PC-9 (cell line): Measurements from ENCODE around the gene STC2. TPM values are rescaled to one million over a fixed set of nuclear protein-coding genes. Genes with fewer than 3 reads are reported as not detected.

Experiments used
- BruUV-seq: library from RNA; stranded (reverse); fragments of 400-500 nt; replicated peaks from 2 replicates; lab custom pipeline; 2021; lab: Mats Ljungman, UMichigan
- CTCF ChIA-PET: fragments of 300-600 bp; sonication (Branson Sonifier 250); formaldehyde crosslinking; loops from one replicate; lab custom pipeline; 2022; ENCODE audit warnings: antibody characterized with exemption; lab: Charles Lee
- POLR2A ChIA-PET: fragments of 300-600 bp; sonication (Branson Sonifier 250); formaldehyde crosslinking; loops from one replicate; lab custom pipeline; 2022; ENCODE audit warnings: antibody characterized with exemption; ENCODE audit not compliant: unreplicated experiment; lab: Charles Lee
- DNase-seq, 2 experiments: peaks; one replicate each; pipeline versions ENCODE4 v3.0.0 to v3.0.0-alpha.2; 2015 to 2022; ENCODE audit warnings: mixed read lengths in 1 of 2
- H2AFZ ChIP-seq: fragments of 200-600 bp; sonication (generic); 2 replicates; pipeline ENCODE4 v1.8.1; 2017; ENCODE audit warnings: antibody characterized with exemption
- H3F3A ChIP-seq: fragments of 200-600 bp; sonication (generic); 2 replicates; pipeline ENCODE4 v1.8.1; 2017; ENCODE audit warnings: antibody characterized with exemption, mild to moderate bottlenecking, low read depth; ENCODE audit not compliant: insufficient read depth
- H3K27ac ChIP-seq: fragments of 200-600 bp; sonication (generic); 2 replicates; pipeline ENCODE4 v1.6.1; 2016; ENCODE audit warnings: mixed run types
- H3K27me3 ChIP-seq: fragments of 200-600 bp; sonication (generic); 2 replicates; pipeline ENCODE4 v1.6.1; 2016; ENCODE audit warnings: low read depth, mixed run types; ENCODE audit not compliant: insufficient read depth
- H3K36me3 ChIP-seq: fragments of 200-600 bp; sonication (generic); 2 replicates; pipeline ENCODE4 v1.6.1; 2016; ENCODE audit warnings: low read depth, mixed run types
- H3K4me1 ChIP-seq: fragments of 200-600 bp; sonication (generic); replicated peaks from 2 replicates; pipeline ENCODE4 v1.6.1; 2016; ENCODE audit warnings: mixed run types; ENCODE audit not compliant: insufficient read depth
- H3K4me2 ChIP-seq: fragments of 200-600 bp; sonication (generic); 2 replicates; pipeline ENCODE4 v1.6.1; 2017; ENCODE audit warnings: mixed run types
- H3K4me3 ChIP-seq: fragments of 200-600 bp; sonication (generic); 2 replicates; pipeline ENCODE4 v1.6.1; 2016; ENCODE audit warnings: mixed run types
- H3K79me2 ChIP-seq: fragments of 200-600 bp; sonication (generic); 2 replicates; pipeline ENCODE4 v1.6.1; 2017; ENCODE audit warnings: low read depth, mixed run types
- H3K9me2 ChIP-seq: fragments of 200-600 bp; sonication (generic); 2 replicates; pipeline ENCODE4 v1.8.1; 2017; ENCODE audit warnings: mild to moderate bottlenecking; ENCODE audit not compliant: insufficient read depth
- H3K9me3 ChIP-seq: fragments of 200-600 bp; sonication (generic); 2 replicates; pipeline ENCODE4 v1.8.1; 2016; ENCODE audit warnings: low read depth; ENCODE audit not compliant: insufficient read depth
- H4K20me1 ChIP-seq: fragments of 200-600 bp; sonication (generic); 2 replicates; pipeline ENCODE4 v1.8.1; 2017; ENCODE audit not compliant: insufficient read depth
- EZH2 ChIP-seq: fragments of 200-600 bp; sonication (generic); IDR thresholded peaks from 2 replicates; pipeline ENCODE4 v1.8.0; 2017; ENCODE audit warnings: antibody characterized with exemption, low read depth
- intact Hi-C: fragments of 100-400 bp; cut with micrococcal nuclease; formaldehyde crosslinking; loops from one replicate; pipeline ENCODE4 v1.10.0; 2022; ENCODE audit not compliant: unreplicated experiment
- total RNA-seq: library from RNA; stranded (reverse); gene quantifications from 2 replicates; pipeline ENCODE4 v1.2.3, GENCODE V29; 2021
- TF ChIP-seq, protein P1 (sequence below): fragments of 200-600 bp; sonication (generic); conservative IDR thresholded peaks from 2 replicates; pipeline ENCODE4 v1.6.1; 2017; ENCODE audit warnings: mixed run types, antibody characterized with exemption, mild to moderate bottlenecking, moderate library complexity

Gene STC2
- total RNA-seq, 1 experiment from 2014 or later, result 63.5 TPM

DNA sequence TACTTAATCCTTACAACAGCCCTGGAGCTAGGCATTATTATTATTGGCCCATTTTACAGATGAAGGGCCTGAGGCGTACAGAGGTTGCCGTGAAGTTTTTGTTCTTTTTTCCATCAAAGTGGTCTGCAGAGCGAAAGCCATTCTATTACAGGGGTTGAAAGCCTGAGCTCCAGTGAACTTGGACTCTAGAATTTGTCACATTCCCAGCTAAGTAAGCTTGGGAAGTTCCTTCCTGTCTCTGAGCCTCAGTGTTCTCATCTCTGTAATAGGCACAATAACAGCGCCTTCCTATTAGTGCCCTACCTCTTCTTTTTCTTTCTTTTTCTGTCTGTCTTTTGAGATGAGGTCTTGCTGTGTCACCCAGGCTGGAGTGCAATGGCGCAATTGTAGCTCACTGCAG is 49.0 kb downstream of the STC2 start:
- TF ChIP-seq, protein P1, sequence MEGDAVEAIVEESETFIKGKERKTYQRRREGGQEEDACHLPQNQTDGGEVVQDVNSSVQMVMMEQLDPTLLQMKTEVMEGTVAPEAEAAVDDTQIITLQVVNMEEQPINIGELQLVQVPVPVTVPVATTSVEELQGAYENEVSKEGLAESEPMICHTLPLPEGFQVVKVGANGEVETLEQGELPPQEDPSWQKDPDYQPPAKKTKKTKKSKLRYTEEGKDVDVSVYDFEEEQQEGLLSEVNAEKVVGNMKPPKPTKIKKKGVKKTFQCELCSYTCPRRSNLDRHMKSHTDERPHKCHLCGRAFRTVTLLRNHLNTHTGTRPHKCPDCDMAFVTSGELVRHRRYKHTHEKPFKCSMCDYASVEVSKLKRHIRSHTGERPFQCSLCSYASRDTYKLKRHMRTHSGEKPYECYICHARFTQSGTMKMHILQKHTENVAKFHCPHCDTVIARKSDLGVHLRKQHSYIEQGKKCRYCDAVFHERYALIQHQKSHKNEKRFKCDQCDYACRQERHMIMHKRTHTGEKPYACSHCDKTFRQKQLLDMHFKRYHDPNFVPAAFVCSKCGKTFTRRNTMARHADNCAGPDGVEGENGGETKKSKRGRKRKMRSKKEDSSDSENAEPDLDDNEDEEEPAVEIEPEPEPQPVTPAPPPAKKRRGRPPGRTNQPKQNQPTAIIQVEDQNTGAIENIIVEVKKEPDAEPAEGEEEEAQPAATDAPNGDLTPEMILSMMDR, result no peak
- no peak for TF ChIP-seq EZH2
- no peak for DNase-seq
- Histone ChIP-seq H3K9me2 (no peaks in the 10 kb centered on the region), H3K27me3 (0 out of 2 replicates have a peak, but pooled peaks cover 9% of the 10 kb centered on the region), H4K20me1 (no peaks in the 10 kb centered on the region), H2AFZ (no peak overlapping the region), H3K79me2 (no peaks in the 10 kb centered on the region), H3K9me3 (peaks cover 2% of the 10 kb centered on the region; the same call in 1 of the 2 replicates), H3K4me3 (no peak overlapping the region), H3K4me2 (no peak overlapping the region), H3K4me1 (0 out of 2 replicates have a peak, but pooled peaks cover 5% of the 10 kb centered on the region), H3K27ac (no peak overlapping the region), H3K36me3 (no peaks in the 10 kb centered on the region), H3F3A (no peaks in the 10 kb centered on the region)
- intact Hi-C loops, result no loop called here
- CTCF ChIA-PET, result no interaction called here
- no TSS peak for BruUV-seq
- POLR2A ChIA-PET, result no interaction called here

DNA sequence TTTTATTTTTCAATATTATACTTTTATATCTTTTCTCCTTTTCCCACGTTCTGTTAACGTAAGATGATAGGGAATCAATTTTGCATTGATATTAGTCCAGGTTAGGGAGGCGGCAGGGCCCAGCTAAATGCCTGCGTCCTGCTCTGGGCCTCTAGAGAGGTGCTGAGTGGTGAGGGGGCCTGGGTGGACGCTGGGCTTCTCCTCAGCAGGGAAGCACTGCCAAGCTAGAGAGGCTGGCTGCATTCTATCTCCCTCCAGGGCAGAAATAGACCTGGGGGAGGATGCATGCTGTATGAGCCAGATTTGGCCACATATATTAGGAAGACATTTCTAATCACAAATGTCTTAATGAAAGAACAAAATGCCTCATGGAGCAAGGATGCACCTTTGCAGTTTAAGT is 49.6 kb downstream of the STC2 start:
- H3K4me1 ChIP-seq, result 0 out of 2 replicates have a peak, but pooled peaks cover 3% of the 10 kb centered on the region
- ChIA-PET POLR2A (no interaction called here), CTCF (no interaction called here)
- no peaks in the 10 kb centered on the region for H3K79me2 ChIP-seq
- H3F3A ChIP-seq, result no peaks in the 10 kb centered on the region
- no TSS peak for BruUV-seq
- H3K27ac ChIP-seq, result no peak overlapping the region
- H3K9me2 ChIP-seq, result no peaks in the 10 kb centered on the region
- TF ChIP-seq EZH2, result no peak
- TF ChIP-seq, protein P1, result no peak
- no peak overlapping the region for H3K4me2 ChIP-seq
- no peak for DNase-seq
- no peaks in the 10 kb centered on the region for H3K36me3 ChIP-seq
- H3K27me3 ChIP-seq, result 0 out of 2 replicates have a peak, but pooled peaks cover 9% of the 10 kb centered on the region
- intact Hi-C loops, result no loop called here
- no peak overlapping the region for H2AFZ ChIP-seq
- no peak overlapping the region for H3K4me3 ChIP-seq
- H3K9me3 ChIP-seq, result no peaks in the 10 kb centered on the region
- no peaks in the 10 kb centered on the region for H4K20me1 ChIP-seq

DNA sequence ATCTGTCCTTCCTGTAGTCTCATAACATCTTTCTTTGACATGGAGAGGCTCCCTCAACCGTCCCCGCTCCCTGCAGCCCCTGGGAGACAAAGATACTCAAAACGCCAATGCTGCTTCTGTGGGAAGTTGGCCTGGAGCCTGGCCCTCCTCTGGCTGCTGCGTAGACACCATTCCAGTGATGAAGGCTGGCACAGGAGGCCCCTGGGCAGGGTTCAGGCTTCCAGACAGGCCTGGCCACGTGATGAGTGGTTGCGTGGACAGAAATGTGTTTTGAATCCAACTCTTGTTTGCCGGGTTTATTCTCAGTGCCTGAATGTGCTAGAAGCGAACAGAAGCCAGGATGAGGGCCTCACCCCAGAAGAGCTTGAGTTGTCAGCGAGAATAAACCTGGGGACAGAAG is 50.0 kb downstream of the STC2 start:
- CTCF ChIA-PET, result no interaction called here
- H3K27ac ChIP-seq, result no peak overlapping the region
- H3K36me3 ChIP-seq, result no peaks in the 10 kb centered on the region
- no peaks in the 10 kb centered on the region for H3K9me2 ChIP-seq
- POLR2A ChIA-PET, result no interaction called here
- no peak for DNase-seq
- H3K79me2 ChIP-seq, result no peaks in the 10 kb centered on the region
- no peak overlapping the region for H3K4me3 ChIP-seq
- TF ChIP-seq, protein P1, result no peak
- no peak for TF ChIP-seq EZH2
- no peaks in the 10 kb centered on the region for H4K20me1 ChIP-seq
- no peaks in the 10 kb centered on the region for H3F3A ChIP-seq
- BruUV-seq, result no TSS peak
- H3K9me3 ChIP-seq, result no peaks in the 10 kb centered on the region
- no peaks in the 10 kb centered on the region for H3K4me1 ChIP-seq
- 0 out of 2 replicates have a peak, but pooled peaks cover 9% of the 10 kb centered on the region for H3K27me3 ChIP-seq
- no peak overlapping the region for H2AFZ ChIP-seq
- H3K4me2 ChIP-seq, result no peak overlapping the region
- intact Hi-C loops, result no loop called here
